Measurements from ENCODE around the gene FAM167B.

DNA sequence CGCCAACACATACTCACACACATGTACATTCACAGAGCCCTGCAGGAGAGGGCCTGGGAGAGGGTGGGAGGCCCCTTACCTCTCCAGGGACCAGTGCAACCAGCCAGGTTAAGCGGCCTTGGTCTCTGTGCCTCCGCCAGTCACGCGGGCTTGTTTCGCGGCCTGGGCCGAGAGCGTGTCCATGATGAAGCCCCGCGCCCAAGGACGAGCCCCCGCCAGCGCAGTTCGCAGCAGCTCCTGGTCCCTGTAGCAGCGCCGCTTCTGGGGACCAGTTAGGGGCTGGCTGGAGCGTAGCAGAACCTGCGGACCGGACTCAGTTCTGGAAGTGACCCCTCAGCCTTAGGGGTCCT lies 7.3 kb upstream of the FAM167B start:
- TF ChIP-seq, protein P1, sequence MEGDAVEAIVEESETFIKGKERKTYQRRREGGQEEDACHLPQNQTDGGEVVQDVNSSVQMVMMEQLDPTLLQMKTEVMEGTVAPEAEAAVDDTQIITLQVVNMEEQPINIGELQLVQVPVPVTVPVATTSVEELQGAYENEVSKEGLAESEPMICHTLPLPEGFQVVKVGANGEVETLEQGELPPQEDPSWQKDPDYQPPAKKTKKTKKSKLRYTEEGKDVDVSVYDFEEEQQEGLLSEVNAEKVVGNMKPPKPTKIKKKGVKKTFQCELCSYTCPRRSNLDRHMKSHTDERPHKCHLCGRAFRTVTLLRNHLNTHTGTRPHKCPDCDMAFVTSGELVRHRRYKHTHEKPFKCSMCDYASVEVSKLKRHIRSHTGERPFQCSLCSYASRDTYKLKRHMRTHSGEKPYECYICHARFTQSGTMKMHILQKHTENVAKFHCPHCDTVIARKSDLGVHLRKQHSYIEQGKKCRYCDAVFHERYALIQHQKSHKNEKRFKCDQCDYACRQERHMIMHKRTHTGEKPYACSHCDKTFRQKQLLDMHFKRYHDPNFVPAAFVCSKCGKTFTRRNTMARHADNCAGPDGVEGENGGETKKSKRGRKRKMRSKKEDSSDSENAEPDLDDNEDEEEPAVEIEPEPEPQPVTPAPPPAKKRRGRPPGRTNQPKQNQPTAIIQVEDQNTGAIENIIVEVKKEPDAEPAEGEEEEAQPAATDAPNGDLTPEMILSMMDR (IDR thresholded peaks at IDR 0.05) = no peak
- no peak for TF ChIP-seq POLR2A (IDR thresholded peaks at IDR 0.05)
